Hepatocyte (in vitro differentiated cells): ENCODE data around the gene PGGHG. TPM values are rescaled to one million over a fixed set of nuclear protein-coding genes. Genes with fewer than 3 reads are reported as not detected.
"Not testable (repeated sequence)": the region's sequence is repeated elsewhere in the genome, so short reads cannot be mapped to it uniquely, and the experiment has no call there.

ENCODE experiments used
- DNase-seq: peaks from one replicate; pipeline ENCODE4 v3.0.0-alpha.2; 2016; ENCODE audit warnings: low spot score
- H2AFZ ChIP-seq: fragments of 200-600 bp; sonication (generic); 2 replicates; pipeline ENCODE4 v1.6.0; 2016; ENCODE audit warnings: antibody characterized with exemption, mild to moderate bottlenecking
- H3K27ac ChIP-seq: fragments of 200-600 bp; sonication (generic); 2 replicates; pipeline ENCODE4 v1.5.1; 2016; ENCODE audit warnings: mild to moderate bottlenecking
- H3K27me3 ChIP-seq: fragments of 200-600 bp; sonication (generic); 2 replicates; pipeline ENCODE4 v1.6.1; 2016
- H3K36me3 ChIP-seq: fragments of 200-600 bp; sonication (generic); replicated peaks from 2 replicates; pipeline ENCODE4 v1.5.1; 2016; ENCODE audit warnings: low read depth; ENCODE audit not compliant: insufficient read depth
- H3K4me1 ChIP-seq: fragments of 200-600 bp; sonication (generic); 2 replicates; pipeline ENCODE4 v1.5.1; 2016; ENCODE audit warnings: mild to moderate bottlenecking, moderate library complexity; ENCODE audit not compliant: insufficient read depth
- H3K4me2 ChIP-seq: fragments of 200-600 bp; sonication (generic); 2 replicates; pipeline ENCODE4 v1.6.0; 2016
- H3K4me3 ChIP-seq: fragments of 200-600 bp; sonication (generic); 2 replicates; pipeline ENCODE4 v1.5.1; 2016; ENCODE audit warnings: mild to moderate bottlenecking
- H3K79me2 ChIP-seq: fragments of 200-600 bp; sonication (generic); 2 replicates; pipeline ENCODE4 v1.6.0; 2017; ENCODE audit warnings: mild to moderate bottlenecking
- H3K9me2 ChIP-seq: fragments of 200-600 bp; sonication (generic); replicated peaks from 2 replicates; pipeline ENCODE4 v1.6.0; 2017; ENCODE audit warnings: mild to moderate bottlenecking; ENCODE audit not compliant: insufficient read depth
- H3K9me3 ChIP-seq: fragments of 200-600 bp; sonication (generic); 2 replicates; pipeline ENCODE4 v1.5.1; 2016; ENCODE audit warnings: low read depth, mild to moderate bottlenecking
- H4K20me1 ChIP-seq: fragments of 200-600 bp; sonication (generic); 2 replicates; pipeline ENCODE4 v1.6.0; 2016; ENCODE audit warnings: mild to moderate bottlenecking; ENCODE audit not compliant: insufficient read depth, poor library complexity, severe bottlenecking
- EZH2 ChIP-seq: fragments of 200-600 bp; sonication (generic); IDR thresholded peaks from 2 replicates; pipeline ENCODE4 v1.6.1; 2016; ENCODE audit warnings: antibody characterized with exemption, mild to moderate bottlenecking, borderline replicate concordance
- WGBS: methylation state at CpG from one replicate; pipeline ENCODE4 v1.1.6; 2016; ENCODE audit warnings: low lambda C conversion rate; ENCODE audit errors: missing lambda C conversion rate; 5-methylcytosine and 5-hydroxymethylcytosine counted together
- polyA plus RNA-seq: library from polyadenylated mRNA; unstranded; fragments of >200 nt; fragmentation: Nextera tagmentation; extraction: Ambion mirVana; gene quantifications from 2 replicates; pipeline ENCODE4 v1.2.1, GENCODE V29; 2016
- total RNA-seq: library from RNA; depleted of rRNA; stranded (reverse); fragments of >200 nt; gene quantifications from 2 replicates; pipeline ENCODE4 v1.2.3, GENCODE V29; 2014

The PGGHG gene
- total and polyA plus RNA-seq, 2 experiments from 2014 or later = 19.2 to 27.9 TPM

- peak overlapping the region; percentile 82 for H3K27ac ChIP-seq
- H3K4me3 ChIP-seq = no peak overlapping the region
- no peaks in the 10 kb centered on the region for H4K20me1 ChIP-seq
- H3K9me3 ChIP-seq = no peaks in the 10 kb centered on the region
- no peaks in the 10 kb centered on the region for H3K9me2 ChIP-seq
- WGBS = 89% methylated on average over 17 of the region's 17 CpGs
- peaks cover 13% of the 10 kb centered on the region for H3K4me1 ChIP-seq
- TF ChIP-seq EZH2 = no peak
- H2AFZ ChIP-seq = no peak overlapping the region
- no peak for DNase-seq
- H3K4me2 ChIP-seq = no peak overlapping the region
- H3K27me3 ChIP-seq = no peaks in the 10 kb centered on the region
- peaks cover 8% of the 10 kb centered on the region for H3K79me2 ChIP-seq
- no peaks in the 10 kb centered on the region for H3K36me3 ChIP-seq
Measured at GRCh38 chr11:306645-307371, 17.9 kb downstream of the PGGHG start.

- H3K4me1 ChIP-seq = peaks cover 25% of the 10 kb centered on the region
- peak within 1 kb of the TSS; percentile 79 for H3K4me2 ChIP-seq
- WGBS = 16% methylated on average over 19 of the region's 28 CpGs
- H3K9me2 ChIP-seq, H3K9me3 ChIP-seq, H4K20me1 ChIP-seq, H2AFZ ChIP-seq, H3K27me3 ChIP-seq, H3K36me3 ChIP-seq, H3K4me3 ChIP-seq, H3K79me2 ChIP-seq: not testable (repeated sequence)
- DNase-seq = peak; percentile 74
- peak within 1 kb of the TSS; percentile 82 for H3K27ac ChIP-seq
Measured at GRCh38 chr11:307766-308708, 19.1 kb downstream of the PGGHG start, which contains the start of gene IFITM2. Gene IFITM2, plus strand, starts transcription at chr11:307816. Its CDS starts 377 bp downstream, at chr11:308193.

- peaks cover 32% of the 10 kb centered on the region for H3K4me1 ChIP-seq
- not testable (repeated sequence) for H3K79me2 ChIP-seq, H3K9me3 ChIP-seq, H3K36me3 ChIP-seq, H2AFZ ChIP-seq, DNase-seq, H4K20me1 ChIP-seq, H3K9me2 ChIP-seq, H3K27me3 ChIP-seq
- peak overlapping the region; percentile 15 for H3K4me3 ChIP-seq
- WGBS = 55% methylated on average over 24 of the region's 24 CpGs
- peak overlapping the region; percentile 79 for H3K4me2 ChIP-seq
- peak overlapping the region; percentile 82 for H3K27ac ChIP-seq
Measured at GRCh38 chr11:308740-309665, 20.1 kb downstream of the PGGHG start.

- Histone ChIP-seq H3K4me1 (peaks cover 35% of the 10 kb centered on the region), H3K27ac (peak overlapping the region; percentile 82), H3K79me2 (peaks cover 10% of the 10 kb centered on the region), H3K4me2 (peak overlapping the region; percentile 79)
- WGBS = 28% methylated on average over 5 of the region's 18 CpGs
- H3K27me3 ChIP-seq, H3K36me3 ChIP-seq, H3K4me3 ChIP-seq, H4K20me1 ChIP-seq, H3K9me3 ChIP-seq, H2AFZ ChIP-seq, H3K9me2 ChIP-seq, DNase-seq: not testable (repeated sequence)
Measured at GRCh38 chr11:309979-310572, 21.1 kb downstream of the PGGHG start.

GRCh38 chr11:311013-311748 lies 22.3 kb downstream of the PGGHG start:
- H2AFZ ChIP-seq, DNase-seq, H3K27me3 ChIP-seq, H3K27ac ChIP-seq, H3K9me3 ChIP-seq, H3K4me3 ChIP-seq, H4K20me1 ChIP-seq, H3K9me2 ChIP-seq, H3K36me3 ChIP-seq: not testable (repeated sequence)
- Histone ChIP-seq H3K79me2 (peaks cover 21% of the 10 kb centered on the region), H3K4me2 (peak overlapping the region; percentile 84), H3K4me1 (peaks cover 46% of the 10 kb centered on the region)
- WGBS = 10% methylated on average over 11 of the region's 71 CpGs
